Measurements from ENCODE around the gene TMEM187. TPM values are rescaled to one million over a fixed set of nuclear protein-coding genes. Genes with fewer than 3 reads are reported as not detected.

The TMEM187 gene
- total and polyA plus RNA-seq, 9 donors = 2.6 to 11.6 (median 9.4) TPM

- Histone ChIP-seq H3K9me3 (no peaks in the 10 kb centered on the region), H3K36me3 (no peaks in the 10 kb centered on the region), H3K27me3 (no peaks in the 10 kb centered on the region), H3K27ac (no peak overlapping the region), H3K4me1 (ENCODE audit: insufficient read depth) (no peaks in the 10 kb centered on the region), H3K4me3 (no peak overlapping the region)
- DNase-seq = no peak
- 90 to 94% (median 93%) methylated on average over 16 of the region's 16 CpGs for WGBS, 3 donors
- TF ChIP-seq EP300 (IDR thresholded peaks at IDR 0.05) = no peak
- no peak for TF ChIP-seq POLR2A (IDR thresholded peaks at IDR 0.05)
- TF ChIP-seq CTCF (IDR thresholded peaks at IDR 0.05) = no peak
- intact Hi-C loops (cut with DNase I) = no loop called here
Observed at GRCh38 chrX:153960077-153960476, 12.5 kb upstream of the TMEM187 start.

GRCh38 chrX:153960786-153961185 lies 11.8 kb upstream of the TMEM187 start:
- H3K27ac ChIP-seq = no peak overlapping the region
- H3K36me3 ChIP-seq = no peaks in the 10 kb centered on the region
- H3K4me3 ChIP-seq = no peak overlapping the region
- H3K4me1 ChIP-seq (ENCODE audit: insufficient read depth) = peaks cover under 1% of the 10 kb centered on the region
- 91 to 92% (median 92%) methylated on average over 22 of the region's 22 CpGs for WGBS, 3 donors
- H3K9me3 ChIP-seq = no peaks in the 10 kb centered on the region
- H3K27me3 ChIP-seq = no peaks in the 10 kb centered on the region
- intact Hi-C loops (cut with DNase I) = no loop called here
- no peak for DNase-seq
- TF ChIP-seq EP300 (IDR thresholded peaks at IDR 0.05) (no peak), CTCF (IDR thresholded peaks at IDR 0.05) (no peak), POLR2A (IDR thresholded peaks at IDR 0.05) (no peak)

GRCh38 chrX:153961292-153961691 lies 11.3 kb upstream of the TMEM187 start:
- Histone ChIP-seq H3K27me3 (no peaks in the 10 kb centered on the region), H3K4me1 (ENCODE audit: insufficient read depth) (peaks cover 3% of the 10 kb centered on the region), H3K27ac (no peak overlapping the region), H3K36me3 (no peaks in the 10 kb centered on the region), H3K9me3 (no peaks in the 10 kb centered on the region), H3K4me3 (no peak overlapping the region)
- TF ChIP-seq CTCF (IDR thresholded peaks at IDR 0.05) = no peak
- intact Hi-C loops (cut with DNase I) = no loop called here
- no peak for DNase-seq
- WGBS, 3 donors = 91 to 93% (median 92%) methylated on average over 11 of the region's 11 CpGs

- no peak for DNase-seq
- Histone ChIP-seq H3K27me3 (no peaks in the 10 kb centered on the region), H3K9me3 (no peaks in the 10 kb centered on the region), H3K4me3 (no peak overlapping the region), H3K4me1 (ENCODE audit: insufficient read depth) (peaks cover 5% of the 10 kb centered on the region), H3K36me3 (no peaks in the 10 kb centered on the region), H3K27ac (no peak overlapping the region)
- intact Hi-C loops (cut with DNase I) = no loop called here
- WGBS, 3 donors = 89 to 91% (median 89%) methylated on average over 12 of the region's 12 CpGs
- TF ChIP-seq CTCF (IDR thresholded peaks at IDR 0.05) (no peak), EP300 (IDR thresholded peaks at IDR 0.05) (no peak), POLR2A (IDR thresholded peaks at IDR 0.05) (no peak)
Observed at GRCh38 chrX:153963546-153963945, 9.0 kb upstream of the TMEM187 start.

GRCh38 chrX:153964105-153964504 lies 8.4 kb upstream of the TMEM187 start:
- intact Hi-C loops (cut with DNase I) = no loop called here
- peaks cover 5% of the 10 kb centered on the region for H3K4me1 ChIP-seq (ENCODE audit: insufficient read depth)
- H3K4me3 ChIP-seq = no peak overlapping the region
- 84 to 92% (median 91%) methylated on average over 14 of the region's 14 CpGs for WGBS, 3 donors
- no peaks in the 10 kb centered on the region for H3K9me3 ChIP-seq
- H3K27me3 ChIP-seq = no peaks in the 10 kb centered on the region
- DNase-seq = no peak
- no peaks in the 10 kb centered on the region for H3K36me3 ChIP-seq
- H3K27ac ChIP-seq = no peak overlapping the region
- TF ChIP-seq EP300 (IDR thresholded peaks at IDR 0.05) (no peak), CTCF (IDR thresholded peaks at IDR 0.05) (no peak), POLR2A (IDR thresholded peaks at IDR 0.05) (no peak)

Data from ovary (tissue), 9 donors.